ENCODE measurements around the gene GLDC. TPM values are rescaled to one million over a fixed set of nuclear protein-coding genes. Genes with fewer than 3 reads are reported as not detected.
A peak's percentile ranks its signal among the peaks of the same experiment; 100 is the strongest.

GLDC gene
- total RNA-seq, 3 donors from 2014 or later = 0.38 to 0.63 (median 0.58) TPM

DNA sequence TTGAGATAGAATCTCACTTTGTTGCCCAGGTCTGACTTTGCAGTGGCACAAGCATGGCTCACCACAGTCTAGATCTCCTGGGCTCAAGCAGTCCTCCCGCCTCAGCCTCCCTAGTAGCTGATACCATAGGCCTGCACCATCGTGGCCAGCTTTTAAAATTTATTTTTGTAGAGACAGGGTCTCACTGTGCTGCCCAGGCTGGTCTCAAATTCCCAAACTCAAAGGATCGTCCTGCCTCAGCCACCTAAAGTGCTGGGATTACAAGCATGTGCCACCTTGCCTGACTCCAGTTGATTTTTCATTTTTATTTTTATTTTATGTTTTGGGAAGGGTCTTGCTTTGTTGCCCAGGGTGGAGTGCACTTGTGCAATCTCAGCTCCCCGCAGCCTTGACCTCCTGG, 41.7 kb upstream of the GLDC start:
- TF ChIP-seq, protein P1, sequence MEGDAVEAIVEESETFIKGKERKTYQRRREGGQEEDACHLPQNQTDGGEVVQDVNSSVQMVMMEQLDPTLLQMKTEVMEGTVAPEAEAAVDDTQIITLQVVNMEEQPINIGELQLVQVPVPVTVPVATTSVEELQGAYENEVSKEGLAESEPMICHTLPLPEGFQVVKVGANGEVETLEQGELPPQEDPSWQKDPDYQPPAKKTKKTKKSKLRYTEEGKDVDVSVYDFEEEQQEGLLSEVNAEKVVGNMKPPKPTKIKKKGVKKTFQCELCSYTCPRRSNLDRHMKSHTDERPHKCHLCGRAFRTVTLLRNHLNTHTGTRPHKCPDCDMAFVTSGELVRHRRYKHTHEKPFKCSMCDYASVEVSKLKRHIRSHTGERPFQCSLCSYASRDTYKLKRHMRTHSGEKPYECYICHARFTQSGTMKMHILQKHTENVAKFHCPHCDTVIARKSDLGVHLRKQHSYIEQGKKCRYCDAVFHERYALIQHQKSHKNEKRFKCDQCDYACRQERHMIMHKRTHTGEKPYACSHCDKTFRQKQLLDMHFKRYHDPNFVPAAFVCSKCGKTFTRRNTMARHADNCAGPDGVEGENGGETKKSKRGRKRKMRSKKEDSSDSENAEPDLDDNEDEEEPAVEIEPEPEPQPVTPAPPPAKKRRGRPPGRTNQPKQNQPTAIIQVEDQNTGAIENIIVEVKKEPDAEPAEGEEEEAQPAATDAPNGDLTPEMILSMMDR (IDR thresholded peaks at IDR 0.05) = no peak

DNA sequence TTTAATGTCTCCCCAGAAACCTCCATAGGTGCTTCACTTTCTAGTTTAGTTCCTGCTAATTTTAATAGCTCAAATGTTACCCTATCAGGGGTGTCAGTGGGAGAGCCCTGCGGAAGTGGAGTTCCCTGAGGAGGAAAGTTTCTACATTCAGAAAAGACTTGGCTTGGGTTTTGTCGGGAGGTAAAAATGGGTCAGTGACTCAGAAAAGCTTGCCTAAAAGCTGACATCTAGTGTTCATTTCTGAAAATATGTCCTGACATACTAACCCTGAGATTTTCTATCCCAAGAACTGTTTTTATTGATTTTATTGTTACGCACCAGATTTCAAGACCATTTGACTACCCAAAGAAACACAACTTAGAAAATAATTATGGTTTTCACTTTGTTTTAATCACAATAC, 40.9 kb upstream of the GLDC start:
- no peak for DNase-seq
- intact Hi-C loops (cut with DNase I, micrococcal nuclease) = no loop called here
- H3K9me3 ChIP-seq = no peaks in the 10 kb centered on the region

More for the DNA sequence above, 41.7 kb upstream of the GLDC start:
- no peak for ATAC-seq
- no peak overlapping the region for H3K4me3 ChIP-seq
- H3K36me3 ChIP-seq (ENCODE audit: low read depth) = no peaks in the 10 kb centered on the region
- intact Hi-C loops (cut with DNase I, micrococcal nuclease) = no loop called here
- no peaks in the 10 kb centered on the region for H3K4me1 ChIP-seq (ENCODE audit: low read depth)
- H3K9me3 ChIP-seq = no peaks in the 10 kb centered on the region
- DNase-seq = no peak

DNA sequence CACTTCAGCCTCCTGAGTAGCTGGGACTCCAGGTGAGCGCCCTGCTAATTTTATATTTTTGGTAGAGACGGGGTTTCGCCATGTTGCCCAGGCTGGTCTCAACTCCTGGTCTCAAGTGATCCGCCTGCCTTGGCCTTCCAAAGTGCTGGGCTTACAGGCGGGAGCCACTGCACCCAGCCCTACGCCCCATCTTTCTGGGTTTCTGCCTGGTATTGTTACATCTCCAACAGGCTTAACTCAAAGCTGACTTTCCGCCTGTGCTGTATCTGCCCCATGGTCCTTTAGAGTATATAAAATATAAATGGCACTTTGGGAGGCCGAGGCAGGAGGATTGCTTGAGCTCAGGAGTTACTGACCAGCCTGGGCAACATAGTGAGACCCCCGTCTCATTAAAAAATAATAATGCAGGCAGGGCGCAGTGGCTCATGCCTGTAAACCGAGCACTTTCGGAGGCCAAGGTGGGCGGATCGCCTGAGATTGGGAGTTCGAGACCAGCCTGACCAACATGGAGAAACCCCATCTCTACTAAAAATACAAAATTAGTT, 36.5 kb upstream of the GLDC start:
- ATAC-seq (peak; percentile 9), DNase-seq (peak in 1 of 3 donors; percentile 51)
- TF ChIP-seq, protein P1 (IDR thresholded peaks at IDR 0.05) = no peak
- no peaks in the 10 kb centered on the region for H3K36me3 ChIP-seq (ENCODE audit: low read depth)
- H3K4me3 ChIP-seq = peak overlapping the region; percentile 54
- H3K4me1 ChIP-seq (ENCODE audit: low read depth) = no peaks in the 10 kb centered on the region
- no peaks in the 10 kb centered on the region for H3K9me3 ChIP-seq
- intact Hi-C loops (cut with DNase I, micrococcal nuclease) = loop anchor here in 1 of 2 donors (5.0 kb wide), 1 partner anchor 75 kb away; the partner anchor contains the start of gene KDM4C

More for the DNA sequence above, 40.9 kb upstream of the GLDC start:
- no peak overlapping the region for H3K4me3 ChIP-seq
- ATAC-seq = no peak
- TF ChIP-seq, protein P1 (IDR thresholded peaks at IDR 0.05) = no peak
- no peaks in the 10 kb centered on the region for H3K36me3 ChIP-seq (ENCODE audit: low read depth)
- H3K4me1 ChIP-seq (ENCODE audit: low read depth) = no peaks in the 10 kb centered on the region

DNA sequence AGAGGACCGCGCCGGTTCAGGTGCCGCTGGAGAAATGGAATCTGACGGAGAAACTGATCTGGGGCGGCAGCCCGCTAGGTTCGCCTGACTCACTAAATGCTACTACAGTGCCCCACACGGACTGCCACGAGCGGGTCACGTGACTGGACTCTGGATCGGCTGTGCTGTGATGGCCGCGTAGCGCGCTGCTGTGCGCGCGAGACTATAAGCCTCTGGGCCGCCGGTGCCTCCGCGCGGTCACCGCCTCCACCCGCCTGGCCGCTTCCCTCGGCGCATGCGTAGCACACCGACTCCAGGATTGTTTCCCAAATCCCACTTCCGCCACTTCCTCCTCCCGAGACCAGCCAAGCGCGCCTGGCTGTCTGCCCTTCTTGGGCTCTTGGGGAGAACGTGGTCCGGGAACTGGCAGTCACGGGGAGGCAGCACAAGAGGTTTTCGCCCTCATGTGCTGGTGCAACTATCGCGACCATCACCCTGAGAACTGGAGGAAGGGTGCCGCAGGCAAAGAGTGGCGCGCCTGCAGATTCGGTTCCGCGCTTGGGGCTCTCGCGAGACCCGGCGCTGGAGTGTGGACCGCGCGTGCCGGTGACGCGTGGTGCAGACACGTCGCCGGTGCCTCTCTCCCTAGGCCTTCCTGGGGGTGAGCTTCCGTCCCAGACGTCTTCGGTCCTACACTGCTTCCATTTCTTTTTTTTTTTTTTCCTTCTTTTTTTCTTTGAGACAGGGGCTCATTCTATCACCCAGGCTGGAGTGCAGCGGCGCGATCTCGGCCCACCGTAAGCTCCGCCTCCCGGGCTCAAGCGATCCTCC, 35.8 kb upstream of the GLDC start:
- ATAC-seq = peak; percentile 96
- H3K9me3 ChIP-seq = no peaks in the 10 kb centered on the region
- TF ChIP-seq, protein P1 (IDR thresholded peaks at IDR 0.05) = no peak
- DNase-seq = peak; percentile 97 to 98 (median 98)
- no peaks in the 10 kb centered on the region for H3K36me3 ChIP-seq (ENCODE audit: low read depth)
- intact Hi-C loops (cut with DNase I, micrococcal nuclease) = loop anchor here in 1 of 2 donors (5.0 kb wide), 1 partner anchor 76 kb away; the partner anchor contains the start of gene KDM4C
- H3K4me3 ChIP-seq = peak overlapping the region; percentile 54
- H3K4me1 ChIP-seq (ENCODE audit: low read depth) = peaks cover 3% of the 10 kb centered on the region

DNA sequence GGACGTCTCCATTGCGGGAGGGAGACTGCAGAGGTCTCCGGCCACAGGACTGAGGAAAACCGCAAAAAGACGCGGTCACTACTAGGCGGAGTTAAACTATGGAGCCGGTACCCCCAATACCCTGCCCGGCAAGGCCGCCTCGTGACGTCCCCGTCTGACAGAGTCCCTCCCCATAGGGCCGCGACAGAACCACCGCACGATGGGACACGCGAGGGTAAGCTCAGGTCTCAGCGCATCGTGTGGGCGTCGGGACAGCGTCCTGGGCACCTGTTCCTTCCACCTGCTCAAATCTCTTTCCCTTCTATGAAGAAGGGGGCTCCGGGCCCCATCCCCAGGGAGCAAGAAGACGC, 35.2 kb upstream of the GLDC start:
- peak; percentile 39 for ATAC-seq
- no peaks in the 10 kb centered on the region for H3K36me3 ChIP-seq (ENCODE audit: low read depth)
- peak in 1 of 3 donors; percentile 84 for DNase-seq
- no peaks in the 10 kb centered on the region for H3K9me3 ChIP-seq
- H3K4me3 ChIP-seq = peak overlapping the region; percentile 54
- H3K4me1 ChIP-seq (ENCODE audit: low read depth) = peaks cover 7% of the 10 kb centered on the region
- intact Hi-C loops (cut with DNase I, micrococcal nuclease) = loop anchor here in 1 of 2 donors (5.0 kb wide), 1 partner anchor 77 kb away; the partner anchor contains the start of gene KDM4C
- TF ChIP-seq, protein P1 (IDR thresholded peaks at IDR 0.05) = no peak

All from mucosa of descending colon (tissue), 3 donors.